Stimulated activated CD4-positive, alpha-beta T cell treated with anti-CD3 and anti-CD28 coated beads, Interleukin-4, amount 100 ng/mL, for 48 hours (primary cell): ENCODE data around the gene VPS26A.

Experiments used
- DNase-seq, 2 donors: peaks; one replicate each; pipeline ENCODE4 v3.0.0-alpha.2; 2020; ENCODE audit warnings: low read depth in 2 of 2

VPS26A gene

GRCh38 chr10:69220507-69220906 is 96.5 kb downstream of the VPS26A start:
- no peak for DNase-seq
